A673 (cell line): ENCODE data around the gene CAPN8.

ENCODE experiments used
- EZH2 ChIP-seq: fragments of 200-600 bp; sonication (generic); IDR thresholded peaks from 2 replicates; pipeline ENCODE4 v1.6.1; 2017; ENCODE audit warnings: borderline replicate concordance, low read depth, mild to moderate bottlenecking, mixed read lengths, antibody characterized with exemption, low read length; ENCODE audit not compliant: poor library complexity, severe bottlenecking
- TF ChIP-seq, protein P1 (sequence below): fragments of 300-800, 200-600 bp; sonication (generic); conservative IDR thresholded peaks from 2 replicates; pipeline ENCODE4 v1.5.1; 2017; ENCODE audit warnings: low read depth, mild to moderate bottlenecking, antibody characterized with exemption, low read length, moderate library complexity, mixed read lengths

DNA sequence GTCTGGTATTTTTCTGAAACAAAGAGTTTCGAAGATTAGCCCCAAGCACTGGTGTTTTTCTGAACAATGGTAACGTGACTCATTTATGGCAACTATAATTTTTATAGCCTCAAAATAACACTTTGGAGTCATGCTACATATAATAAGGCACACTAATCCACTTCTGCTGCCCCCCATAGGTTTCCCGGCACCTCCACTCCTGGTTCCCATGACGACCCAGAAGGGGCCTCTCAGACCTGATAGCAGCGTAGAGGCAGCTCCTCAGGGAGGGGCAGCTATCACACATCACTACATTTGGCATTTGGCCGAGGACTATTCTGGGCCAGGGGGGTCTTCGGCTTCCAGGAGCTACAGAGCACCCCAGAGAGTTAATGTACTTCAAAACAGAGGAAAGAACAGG is 23.3 kb downstream of the CAPN8 start:
- TF ChIP-seq, protein P1, sequence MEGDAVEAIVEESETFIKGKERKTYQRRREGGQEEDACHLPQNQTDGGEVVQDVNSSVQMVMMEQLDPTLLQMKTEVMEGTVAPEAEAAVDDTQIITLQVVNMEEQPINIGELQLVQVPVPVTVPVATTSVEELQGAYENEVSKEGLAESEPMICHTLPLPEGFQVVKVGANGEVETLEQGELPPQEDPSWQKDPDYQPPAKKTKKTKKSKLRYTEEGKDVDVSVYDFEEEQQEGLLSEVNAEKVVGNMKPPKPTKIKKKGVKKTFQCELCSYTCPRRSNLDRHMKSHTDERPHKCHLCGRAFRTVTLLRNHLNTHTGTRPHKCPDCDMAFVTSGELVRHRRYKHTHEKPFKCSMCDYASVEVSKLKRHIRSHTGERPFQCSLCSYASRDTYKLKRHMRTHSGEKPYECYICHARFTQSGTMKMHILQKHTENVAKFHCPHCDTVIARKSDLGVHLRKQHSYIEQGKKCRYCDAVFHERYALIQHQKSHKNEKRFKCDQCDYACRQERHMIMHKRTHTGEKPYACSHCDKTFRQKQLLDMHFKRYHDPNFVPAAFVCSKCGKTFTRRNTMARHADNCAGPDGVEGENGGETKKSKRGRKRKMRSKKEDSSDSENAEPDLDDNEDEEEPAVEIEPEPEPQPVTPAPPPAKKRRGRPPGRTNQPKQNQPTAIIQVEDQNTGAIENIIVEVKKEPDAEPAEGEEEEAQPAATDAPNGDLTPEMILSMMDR = no peak
- no peak for TF ChIP-seq EZH2
